Fibroblast of the aortic adventitia (primary cell): ENCODE data around the gene PPP2R1B. TPM values are rescaled to one million over a fixed set of nuclear protein-coding genes. Genes with fewer than 3 reads are reported as not detected.

Experiments
- DNase-seq: peaks from one replicate; pipeline ENCODE4 v3.0.0-alpha.2; 2010; ENCODE audit warnings: low read depth
- H3K4me3 ChIP-seq: 2 replicates; pipeline ENCODE4 v1.5.1; 2011; ENCODE audit warnings: low read depth, mild to moderate bottlenecking, control low read depth, low read length, moderate library complexity
- CTCF ChIP-seq: IDR thresholded peaks from 2 replicates; pipeline ENCODE4 v1.5.1; 2011; ENCODE audit warnings: mild to moderate bottlenecking, low read length, control low read depth, inconsistent platforms; ENCODE audit not compliant: insufficient read depth
- total RNA-seq: library from RNA; depleted of rRNA; stranded (reverse); fragments of >200 nt; gene quantifications from 2 replicates; pipeline ENCODE4 v1.2.3, GENCODE V29; 2012; ENCODE audit warnings: low replicate concordance

Gene PPP2R1B
- total RNA-seq, 1 donor = 27.1 TPM

GRCh38 chr11:111727431-111727830 is 38.8 kb downstream of the PPP2R1B start:
- DNase-seq = no peak
- no peak for TF ChIP-seq CTCF
- H3K4me3 ChIP-seq = no peak overlapping the region

- no peak for TF ChIP-seq CTCF
- no peak overlapping the region for H3K4me3 ChIP-seq
- no peak for DNase-seq
Observed at GRCh38 chr11:111726301-111726713, 39.9 kb downstream of the PPP2R1B start.

- no peak overlapping the region for H3K4me3 ChIP-seq
- no peak for TF ChIP-seq CTCF
Observed at GRCh38 chr11:111725621-111726020, 40.6 kb downstream of the PPP2R1B start.

GRCh38 chr11:111724615-111725129 is 41.5 kb downstream of the PPP2R1B start:
- no peak overlapping the region for H3K4me3 ChIP-seq
- no peak for TF ChIP-seq CTCF
- DNase-seq = no peak

More at GRCh38 chr11:111725621-111726020, 40.6 kb downstream of the PPP2R1B start:
- DNase-seq = no peak

GRCh38 chr11:111723595-111723994 is 42.6 kb downstream of the PPP2R1B start:
- DNase-seq = no peak
- H3K4me3 ChIP-seq = no peak overlapping the region
- no peak for TF ChIP-seq CTCF

GRCh38 chr11:111722501-111722900 is 43.7 kb downstream of the PPP2R1B start:
- no peak overlapping the region for H3K4me3 ChIP-seq
- TF ChIP-seq CTCF = no peak
- DNase-seq = no peak

GRCh38 chr11:111720801-111721494 is 45.2 kb downstream of the PPP2R1B start:
- no peak for TF ChIP-seq CTCF
- no peak overlapping the region for H3K4me3 ChIP-seq
- no peak for DNase-seq
